IMR-90 (cell line): Measurements from ENCODE around the gene VPS26B. TPM values are rescaled to one million over a fixed set of nuclear protein-coding genes. Genes with fewer than 3 reads are reported as not detected.

Source experiments
- ATAC-seq: fragments of 200-7000 bp; cut with Tn5 transposase; 2 replicates; pipeline ENCODE4 v1.9.1; 2020; ENCODE audit warnings: low read depth, mild to moderate bottlenecking, moderate library complexity
- BruUV-seq: library from RNA; stranded (reverse); fragments of 400-500 nt; replicated peaks from 2 replicates; lab custom pipeline; 2021; lab: Mats Ljungman, UMichigan
- CTCF ChIA-PET: fragments of 300-600 bp; formaldehyde crosslinking; extraction: SDS; loops from one replicate; lab custom pipeline; 2021; ENCODE audit warnings: antibody characterized with exemption; lab: Yijun Ruan, JAX
- POLR2A ChIA-PET: fragments of 300-600 bp; sonication (Branson Sonifier 250); formaldehyde crosslinking; loops from one replicate; lab custom pipeline; 2022; ENCODE audit warnings: antibody characterized with exemption; ENCODE audit not compliant: unreplicated experiment; lab: Charles Lee
- DNase-seq: peaks from one replicate; pipeline ENCODE4 v3.0.0; 2013
- H2AFZ ChIP-seq: replicated peaks from 2 replicates; pipeline ENCODE3; 2013; ENCODE audit warnings: low read length, mild to moderate bottlenecking; ENCODE audit not compliant: poor library complexity
- H2AK5ac ChIP-seq: 2 replicates; pipeline ENCODE4 v1.6.1; 2013; ENCODE audit warnings: low read depth, low read length, inconsistent platforms
- H2AK9ac ChIP-seq: replicated peaks from 2 replicates; pipeline ENCODE3; 2013; ENCODE audit warnings: mild to moderate bottlenecking, low read depth, low read length, moderate library complexity; ENCODE audit not compliant: poor library complexity
- H2BK120ac ChIP-seq: 2 replicates; pipeline ENCODE4 v1.6.1; 2013; ENCODE audit warnings: low read depth, low read length, inconsistent platforms
- H2BK15ac ChIP-seq: 3 replicates; pipeline ENCODE4 v1.6.1; 2013; ENCODE audit warnings: low read depth, low read length, inconsistent platforms
- H2BK20ac ChIP-seq: 2 replicates; pipeline ENCODE4 v1.6.1; 2013; ENCODE audit warnings: low read depth, mild to moderate bottlenecking, inconsistent platforms, low read length, moderate library complexity
- H2BK5ac ChIP-seq: 2 replicates; pipeline ENCODE4 v1.6.1; 2013; ENCODE audit warnings: mild to moderate bottlenecking, low read depth, low read length, inconsistent platforms; ENCODE audit not compliant: poor library complexity, severe bottlenecking
- H3K14ac ChIP-seq: replicated peaks from 2 replicates; pipeline ENCODE4 v1.6.1; 2013; ENCODE audit warnings: low read depth, low read length, inconsistent platforms
- H3K18ac ChIP-seq: 2 replicates; pipeline ENCODE4 v1.6.1; 2013; ENCODE audit warnings: low read depth, low read length, control low read depth
- H3K23ac ChIP-seq: 2 replicates; pipeline ENCODE4 v1.6.1; 2013; ENCODE audit warnings: low read depth, low read length, inconsistent platforms
- H3K27ac ChIP-seq: 2 replicates; pipeline ENCODE4 v1.5.1; 2013; ENCODE audit warnings: mild to moderate bottlenecking, control low read depth, low read length; ENCODE audit not compliant: insufficient read depth
- H3K27me3 ChIP-seq: 2 replicates; pipeline ENCODE4 v1.6.1; 2013; ENCODE audit warnings: low read length; ENCODE audit not compliant: control insufficient read depth, insufficient read depth
- H3K36me3 ChIP-seq: 2 replicates; pipeline ENCODE4 v1.6.1; 2013; ENCODE audit warnings: low read length, mixed read lengths; ENCODE audit not compliant: control insufficient read depth, insufficient read depth
- H3K4ac ChIP-seq: 2 replicates; pipeline ENCODE4 v1.6.1; 2013; ENCODE audit warnings: low read depth, low read length, inconsistent platforms
- H3K4me1 ChIP-seq: 2 replicates; pipeline ENCODE4 v1.6.1; 2013; ENCODE audit warnings: low read length, mixed read lengths; ENCODE audit not compliant: control insufficient read depth, insufficient read depth
- H3K4me2 ChIP-seq: 2 replicates; pipeline ENCODE4 v1.6.1; 2013; ENCODE audit warnings: low read depth, mild to moderate bottlenecking, control low read depth, low read length, moderate library complexity
- H3K4me3 ChIP-seq: 2 replicates; pipeline ENCODE4 v1.5.1; 2013; ENCODE audit warnings: low read depth, mild to moderate bottlenecking, control low read depth, low read length, moderate library complexity; ENCODE audit not compliant: insufficient read depth
- H3K56ac ChIP-seq: 2 replicates; pipeline ENCODE4 v1.6.1; 2013; ENCODE audit warnings: low read length, inconsistent platforms; ENCODE audit not compliant: insufficient read depth; ENCODE audit errors: extremely low read depth
- H3K79me1 ChIP-seq, 2 experiments: 2 replicates each; pipeline ENCODE4 v1.6.1; 2013; ENCODE audit warnings: low read length in 2 of 2, inconsistent platforms in 1 of 2, low read depth in 1 of 2
- H3K9ac ChIP-seq: 2 replicates; pipeline ENCODE4 v1.6.1; 2013; ENCODE audit warnings: low read depth, low read length, control low read depth
- H3K9me1 ChIP-seq: 2 replicates; pipeline ENCODE4 v1.6.1; 2013; ENCODE audit warnings: low read length, inconsistent platforms; ENCODE audit not compliant: insufficient read depth
- H3K9me3 ChIP-seq: 2 replicates; pipeline ENCODE4 v1.6.1; 2013; ENCODE audit warnings: low read length; ENCODE audit not compliant: control insufficient read depth, insufficient read depth
- H4K20me1 ChIP-seq: 2 replicates; pipeline ENCODE4 v1.6.1; 2013; ENCODE audit warnings: low read length, inconsistent platforms; ENCODE audit not compliant: insufficient read depth
- H4K5ac ChIP-seq: 2 replicates; pipeline ENCODE4 v1.6.1; 2013; ENCODE audit warnings: mild to moderate bottlenecking, low read depth, low read length, control low read depth
- H4K8ac ChIP-seq, 2 experiments: 2 replicates each; pipeline ENCODE4 v1.6.1; 2013; ENCODE audit warnings: low read depth in 2 of 2, low read length in 2 of 2, control low read depth in 1 of 2, inconsistent platforms in 1 of 2
- H4K91ac ChIP-seq: 2 replicates; pipeline ENCODE4 v1.6.1; 2013; ENCODE audit warnings: low read depth, low read length, inconsistent platforms; ENCODE audit not compliant: insufficient read depth
- BHLHE40 ChIP-seq: fragments of 150-350 bp; IDR thresholded peaks from 2 replicates; pipeline ENCODE4 v1.6.1; 2016; ENCODE audit warnings: mild to moderate bottlenecking, low read depth, low read length
- CEBPB ChIP-seq: IDR thresholded peaks from 2 replicates; pipeline ENCODE4 v1.6.1; 2012; ENCODE audit warnings: low read depth, low read length, improper control_type of control experiment
- CHD1 ChIP-seq: IDR thresholded peaks from 2 replicates; pipeline ENCODE4 v1.6.1; 2012; ENCODE audit warnings: low read depth, low read length, improper control_type of control experiment
- FOS ChIP-seq: fragments of 150-350 bp; IDR thresholded peaks from 2 replicates; pipeline ENCODE4 v1.6.1; 2016; ENCODE audit warnings: low read depth, low read length
- MAFK ChIP-seq: IDR thresholded peaks from 2 replicates; pipeline ENCODE4 v1.6.1; 2012; ENCODE audit warnings: low read depth, low read length, improper control_type of control experiment
- MAZ ChIP-seq: IDR thresholded peaks from 2 replicates; pipeline ENCODE4 v1.6.1; 2012; ENCODE audit warnings: low read depth, mild to moderate bottlenecking, low read length, improper control_type of control experiment, moderate library complexity, borderline replicate concordance
- MXI1 ChIP-seq: IDR thresholded peaks from 2 replicates; pipeline ENCODE4 v1.6.1; 2012; ENCODE audit warnings: low read depth, mild to moderate bottlenecking, low read length, moderate library complexity, borderline replicate concordance
- NFE2L2 ChIP-seq: fragments of 150-350 bp; IDR thresholded peaks from 2 replicates; pipeline ENCODE4 v1.6.1; 2016; ENCODE audit warnings: low read depth, mild to moderate bottlenecking, low read length
- POLR2A ChIP-seq: IDR thresholded peaks from 2 replicates; pipeline ENCODE4 v1.6.1; 2012; ENCODE audit warnings: mild to moderate bottlenecking, low read depth, low read length
- RAD21 ChIP-seq: IDR thresholded peaks from 2 replicates; pipeline ENCODE4 v1.6.1; 2012; ENCODE audit warnings: low read length, improper control_type of control experiment
- RCOR1 ChIP-seq: IDR thresholded peaks from 2 replicates; pipeline ENCODE4 v1.6.1; 2012; ENCODE audit warnings: mild to moderate bottlenecking, low read length, improper control_type of control experiment; ENCODE audit not compliant: insufficient replicate concordance
- RFX5 ChIP-seq: IDR thresholded peaks from 2 replicates; pipeline ENCODE4 v1.8.0; 2012; ENCODE audit warnings: low read depth, mild to moderate bottlenecking, low read length, moderate library complexity
- SMC3 ChIP-seq: fragments of 150-350 bp; IDR thresholded peaks from 2 replicates; pipeline ENCODE4 v1.6.1; 2016; ENCODE audit warnings: low read depth, mild to moderate bottlenecking, antibody characterized with exemption, low read length, moderate library complexity
- WGBS, 2 experiments: methylation state at CpG; one replicate each; pipeline versions ENCODE4 v1.1.5 to v1.1.7; 2013; ENCODE audit warnings: missing lambda C conversion rate in 2 of 2; ENCODE audit not compliant: insufficient read length in 1 of 2; ENCODE audit errors: extremely low coverage in 2 of 2; 5-methylcytosine and 5-hydroxymethylcytosine counted together
- dilution Hi-C: fragments of 300-500 bp; cut with HindIII; formaldehyde crosslinking; loops from one replicate; pipeline ENCODE4 v1.14.3; 2018; ENCODE audit warnings: low sequenced_read_pairs; ENCODE audit not compliant: unreplicated experiment
- in situ Hi-C: fragments of 300-500 bp; cut with MboI; formaldehyde crosslinking; loops from 3 replicates; pipeline ENCODE4 v1.14.3; 2019; ENCODE audit warnings: low sequenced_read_pairs, inconsistent platforms, mixed read lengths
- intact Hi-C: fragments of 100-400 bp; cut with micrococcal nuclease; formaldehyde crosslinking; loops from 2 replicates; pipeline ENCODE4 v1.10.0; 2022
- polyA plus RNA-seq, 3 experiments: library from polyadenylated mRNA; depleted of rRNA; stranded (reverse); fragments of >200 nt; gene quantifications; 2 replicates each; pipeline ENCODE4 v1.2.3, GENCODE V29; 2012; ENCODE audit warnings: low replicate concordance in 1 of 3
- total RNA-seq: library from RNA; depleted of rRNA; stranded (reverse); fragments of >200 nt; gene quantifications from 2 replicates; pipeline ENCODE4 v1.2.3, GENCODE V29; 2012
- TF ChIP-seq, protein P1 (sequence below): fragments of 150-350 bp; IDR thresholded peaks from 2 replicates; pipeline ENCODE4 v1.6.1; 2016; ENCODE audit warnings: low read depth, mild to moderate bottlenecking, low read length, moderate library complexity, borderline replicate concordance
- TF ChIP-seq, protein P2 (sequence below): fragments of 150-350 bp; IDR thresholded peaks from 2 replicates; pipeline ENCODE4 v1.6.1; 2017; ENCODE audit warnings: mild to moderate bottlenecking, antibody characterized with exemption, low read length, low read depth

VPS26B gene
- total and polyA plus RNA-seq, 2 of the 4 experiments (the other 2 are of a cell fraction): 41.6 to 51.1 TPM

DNA sequence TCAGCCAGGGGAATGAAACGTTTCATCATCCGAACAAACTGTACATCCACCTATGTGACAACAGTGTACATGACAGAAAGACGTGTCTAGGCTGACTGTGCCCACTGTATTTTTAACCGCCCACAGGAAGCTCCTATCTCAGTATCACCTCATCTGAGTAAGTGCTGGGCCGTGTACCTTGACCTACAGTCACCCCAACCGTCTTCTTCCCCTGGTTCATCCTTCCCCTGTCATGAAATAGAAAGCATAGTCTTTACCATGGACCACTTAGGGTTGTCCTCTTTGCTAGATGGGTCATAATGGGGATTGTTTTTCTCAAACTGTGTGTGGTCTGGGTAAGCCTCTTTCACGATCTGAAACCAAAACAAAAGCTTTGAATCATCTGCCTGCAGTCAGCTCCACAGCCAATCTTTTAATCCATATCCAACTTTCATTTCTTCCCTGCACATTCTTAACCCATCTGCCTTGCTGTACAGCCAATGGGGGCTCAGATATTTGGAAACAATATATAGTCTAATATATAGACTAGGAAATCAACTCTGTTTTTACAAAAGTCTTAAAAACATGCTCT is 24.5 kb downstream of the VPS26B start:
- Histone ChIP-seq H3K9ac (no peak overlapping the region), H3K27me3 (no peaks in the 10 kb centered on the region), H4K20me1 (no peaks in the 10 kb centered on the region), H3K56ac (no peak overlapping the region), H4K5ac (no peak overlapping the region), H3K36me3 (peaks cover 44% of the 10 kb centered on the region), H2BK15ac (no peak overlapping the region), H3K79me1 (peaks cover 6 to 17% of the 10 kb centered on the region in 2 experiments; a peak in 3 of 4 replicates), H2AFZ (no peak overlapping the region), H3K4me2 (no peak overlapping the region), H2BK5ac (no peak overlapping the region), H3K9me1 (no peaks in the 10 kb centered on the region; the same call in 1 of the 2 replicates), H3K4ac (no peak overlapping the region), H3K4me1 (no peaks in the 10 kb centered on the region; the same call in 1 of the 2 replicates), H2AK9ac (peak overlapping the region; percentile 6), H3K27ac (no peak overlapping the region), H3K9me3 (no peaks in the 10 kb centered on the region), H2BK120ac (no peak overlapping the region), H4K8ac (no peak overlapping the region), H3K23ac (no peak overlapping the region), H2BK20ac (no peak overlapping the region), H4K91ac (no peak overlapping the region), H3K18ac (no peak overlapping the region), H3K14ac (no peak overlapping the region), H2AK5ac (no peak overlapping the region), H3K4me3 (no peak overlapping the region)
- no peak for ATAC-seq
- intact Hi-C loops (no loop called here), in situ Hi-C loops (no loop called here), dilution Hi-C loops (no loop called here)
- TF ChIP-seq, protein P1, sequence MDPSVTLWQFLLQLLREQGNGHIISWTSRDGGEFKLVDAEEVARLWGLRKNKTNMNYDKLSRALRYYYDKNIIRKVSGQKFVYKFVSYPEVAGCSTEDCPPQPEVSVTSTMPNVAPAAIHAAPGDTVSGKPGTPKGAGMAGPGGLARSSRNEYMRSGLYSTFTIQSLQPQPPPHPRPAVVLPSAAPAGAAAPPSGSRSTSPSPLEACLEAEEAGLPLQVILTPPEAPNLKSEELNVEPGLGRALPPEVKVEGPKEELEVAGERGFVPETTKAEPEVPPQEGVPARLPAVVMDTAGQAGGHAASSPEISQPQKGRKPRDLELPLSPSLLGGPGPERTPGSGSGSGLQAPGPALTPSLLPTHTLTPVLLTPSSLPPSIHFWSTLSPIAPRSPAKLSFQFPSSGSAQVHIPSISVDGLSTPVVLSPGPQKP: no peak
- TF ChIP-seq CHD1 (no peak), BHLHE40 (no peak), FOS (no peak), RAD21 (no peak), RCOR1 (no peak), RFX5 (no peak), MAFK (no peak), SMC3 (no peak), NFE2L2 (no peak), POLR2A (no peak), MAZ (no peak), CEBPB (no peak), MXI1 (no peak)
- TF ChIP-seq, protein P2, sequence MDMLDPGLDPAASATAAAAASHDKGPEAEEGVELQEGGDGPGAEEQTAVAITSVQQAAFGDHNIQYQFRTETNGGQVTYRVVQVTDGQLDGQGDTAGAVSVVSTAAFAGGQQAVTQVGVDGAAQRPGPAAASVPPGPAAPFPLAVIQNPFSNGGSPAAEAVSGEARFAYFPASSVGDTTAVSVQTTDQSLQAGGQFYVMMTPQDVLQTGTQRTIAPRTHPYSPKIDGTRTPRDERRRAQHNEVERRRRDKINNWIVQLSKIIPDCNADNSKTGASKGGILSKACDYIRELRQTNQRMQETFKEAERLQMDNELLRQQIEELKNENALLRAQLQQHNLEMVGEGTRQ: no peak
- ChIA-PET POLR2A (no interaction called here), CTCF (interaction anchor here (1.0 kb wide), 1 partner anchor 199 kb away, joined by 3 read pairs; no protein-coding TSS in a partner anchor)
- 50% methylated on average over 2 of the region's 7 CpGs; no CpG with 5 or more reads in 1 of the 2 experiments for WGBS, 2 experiments
- peak; percentile 53 for DNase-seq
- BruUV-seq: no TSS peak
